Stimulated activated CD4-positive, alpha-beta T cell treated with anti-CD3 and anti-CD28 coated beads, TNF-alpha, amount 100 ng/mL, for 1 hour (primary cell): ENCODE results near the gene HEPHL1.
"Not testable (repeated sequence)": the region's sequence is repeated elsewhere in the genome, so short reads cannot be mapped to it uniquely, and the experiment has no call there.

Experiments
- DNase-seq, 3 donors: peaks; one replicate each; pipeline ENCODE4 v3.0.0-alpha.2; 2020; ENCODE audit warnings: low read depth in 3 of 3, low spot score in 1 of 3

HEPHL1 gene

GRCh38 chr11:94147433-94147845, 126.3 kb downstream of the HEPHL1 start:
- DNase-seq, result no peak

- DNase-seq, result no peak
Observed at GRCh38 chr11:94148189-94148588, 127.0 kb downstream of the HEPHL1 start.

- no peak for DNase-seq
Observed at GRCh38 chr11:94149431-94150017, 128.4 kb downstream of the HEPHL1 start.

GRCh38 chr11:94150056-94150455, 128.9 kb downstream of the HEPHL1 start:
- DNase-seq, result no peak

GRCh38 chr11:94150704-94151685, 129.8 kb downstream of the HEPHL1 start:
- no peak for DNase-seq

GRCh38 chr11:94151903-94152677, 130.9 kb downstream of the HEPHL1 start:
- DNase-seq, result no peak

- DNase-seq, result no peak
Observed at GRCh38 chr11:94152678-94153065, 131.5 kb downstream of the HEPHL1 start.

- no peak for DNase-seq
Observed at GRCh38 chr11:94153320-94153719, 132.2 kb downstream of the HEPHL1 start.

GRCh38 chr11:94154095-94154856, 133.1 kb downstream of the HEPHL1 start:
- DNase-seq, result no peak

GRCh38 chr11:94157339-94157738, 136.2 kb downstream of the HEPHL1 start:
- DNase-seq, result not testable (repeated sequence)
